UCSD-AML1 (cell line): ENCODE results near the gene SAGE1.
"Not testable (repeated sequence)": the region's sequence is repeated elsewhere in the genome, so short reads cannot be mapped to it uniquely, and the experiment has no call there.

Source experiments
- DNase-seq: peaks from one replicate; lab custom pipeline; 2025; ENCODE audit not compliant: unreplicated experiment; lab: John Stamatoyannopoulos, UW

The SAGE1 gene

GRCh38 chrX:135893294-135893817 is at the start of gene SAGE1, which contains the start of gene CT45A10:
SAGE1 (plus strand) TSS chrX:135893716; CDS start chrX:135896243, 2,527 bp downstream.
CT45A10 (minus strand) TSS chrX:135893444; CDS start chrX:135885344, 8,100 bp downstream.
- no peak for DNase-seq

- not testable (repeated sequence) for DNase-seq
Observed at GRCh38 chrX:135854438-135854837, 39.1 kb upstream of the SAGE1 start, which contains the start of gene CT45A8. CT45A8 (minus strand) TSS chrX:135854538; CDS start chrX:135850783, 3,755 bp downstream.

GRCh38 chrX:135871712-135872111 is 21.8 kb upstream of the SAGE1 start, which contains the start of gene CT45A9:
CT45A9 (minus strand) TSS chrX:135871812; CDS start chrX:135868061, 3,751 bp downstream.
- DNase-seq: not testable (repeated sequence)

GRCh38 chrX:135882741-135883140 is 10.8 kb upstream of the SAGE1 start:
- DNase-seq: not testable (repeated sequence)

GRCh38 chrX:135888230-135888629 is 5.3 kb upstream of the SAGE1 start:
- not testable (repeated sequence) for DNase-seq

- peak; percentile 20 for DNase-seq
Observed at GRCh38 chrX:135888976-135889375, 4.5 kb upstream of the SAGE1 start.

GRCh38 chrX:135890087-135890585 is 3.4 kb upstream of the SAGE1 start:
- DNase-seq: no peak

GRCh38 chrX:135892781-135893180 is 735 bp upstream of the SAGE1 start:
- no peak for DNase-seq

GRCh38 chrX:135910251-135910650 is 16.7 kb downstream of the SAGE1 start:
- DNase-seq: no peak

- DNase-seq: no peak
Observed at GRCh38 chrX:135914404-135914803, 20.9 kb downstream of the SAGE1 start.

GRCh38 chrX:135920516-135920915 is 27.0 kb downstream of the SAGE1 start:
- DNase-seq: not testable (repeated sequence)

GRCh38 chrX:135923353-135923752 is 29.8 kb downstream of the SAGE1 start:
- DNase-seq: no peak

GRCh38 chrX:135927897-135928296 is 34.4 kb downstream of the SAGE1 start:
- DNase-seq: no peak

- peak; percentile 32 for DNase-seq
Observed at GRCh38 chrX:135931644-135932487, 38.4 kb downstream of the SAGE1 start.

- DNase-seq: no peak
Observed at GRCh38 chrX:135944486-135944885, 51.0 kb downstream of the SAGE1 start.

- no peak for DNase-seq
Observed at GRCh38 chrX:135951291-135951690, 57.8 kb downstream of the SAGE1 start.
